Hypothalamus (tissue), 51 donors: ENCODE results near the gene ZKSCAN1.
"Not testable (repeated sequence)": the region's sequence is repeated elsewhere in the genome, so short reads cannot be mapped to it uniquely, and the experiment has no call there.

Source experiments
- DNase-seq, 51 donors: peaks; one replicate each; lab custom pipeline; 2025; lab: John Stamatoyannopoulos, UW

Gene ZKSCAN1

GRCh38 chr7:99997545-99998137 is 17.8 kb upstream of the ZKSCAN1 start:
- peak in 38 of 51 donors; percentile 6 to 60 (median 30) for DNase-seq

DNA sequence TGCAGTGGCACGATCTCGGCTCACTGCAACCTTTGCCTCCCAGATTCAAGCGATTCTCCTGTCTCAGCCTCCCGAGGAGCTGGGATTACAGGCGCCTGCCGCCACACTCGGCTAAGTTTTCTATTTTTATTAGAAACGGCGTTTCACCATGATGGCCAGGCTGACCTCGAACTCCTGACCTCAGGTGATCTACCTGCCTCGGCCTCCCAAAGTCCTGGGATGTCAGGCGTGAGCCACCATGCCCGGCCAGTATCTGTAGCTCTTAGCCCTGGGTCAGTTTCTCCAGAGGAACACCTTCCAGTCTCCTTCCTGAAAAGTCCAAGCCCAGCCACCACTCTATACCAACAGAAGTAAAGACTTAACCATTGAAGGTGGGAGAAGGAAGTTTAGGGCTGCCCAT is 15.2 kb upstream of the ZKSCAN1 start:
- DNase-seq = no peak

DNA sequence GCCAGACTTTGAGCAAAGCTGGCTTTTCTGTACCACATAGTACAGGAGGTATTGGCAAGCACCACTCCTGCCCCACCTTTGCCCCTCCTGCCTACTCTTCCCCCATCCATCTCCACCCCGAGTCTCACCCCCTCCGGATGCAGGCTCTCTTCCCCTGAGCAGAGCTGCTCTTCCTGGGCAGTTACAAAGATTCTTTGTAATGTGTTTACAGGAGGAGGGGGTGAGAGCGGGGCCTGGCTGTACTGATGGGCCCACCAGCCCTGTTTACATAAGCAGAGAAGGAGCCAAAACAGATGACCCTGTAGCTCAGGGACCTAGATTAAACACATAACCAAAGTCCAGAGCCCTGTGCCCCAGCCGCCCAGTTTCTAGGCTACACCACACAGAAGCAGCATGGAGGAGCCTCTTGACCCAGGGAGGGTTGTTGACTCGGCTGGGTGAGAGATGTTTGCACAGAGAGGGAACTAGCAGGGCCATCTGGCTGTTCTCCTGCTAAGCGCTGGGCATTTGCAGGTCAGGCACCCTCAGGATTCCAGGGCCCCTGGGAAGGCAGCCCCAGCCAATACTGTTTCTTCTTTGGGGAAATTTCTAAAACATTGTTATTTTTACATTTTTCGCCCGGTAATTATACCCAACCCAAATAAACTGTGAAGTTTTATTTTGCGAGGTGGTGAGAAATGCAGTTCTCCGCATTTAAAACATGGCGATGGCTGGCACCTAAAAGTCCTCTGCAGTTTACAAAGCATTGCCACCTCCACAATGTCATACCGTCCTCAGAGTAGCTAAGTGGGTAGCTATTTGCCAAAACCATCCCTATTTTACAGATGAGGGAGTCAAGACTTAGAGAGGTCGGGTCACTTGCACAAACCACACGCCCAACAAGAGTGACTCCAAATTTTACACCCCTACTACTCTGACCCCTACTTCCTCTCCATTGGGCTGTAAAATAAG is 11.4 kb upstream of the ZKSCAN1 start:
- peak in 40 of 51 donors; percentile 8 to 86 (median 44) for DNase-seq

GRCh38 chr7:100007887-100008286 is 7.5 kb upstream of the ZKSCAN1 start:
- no peak for DNase-seq

DNA sequence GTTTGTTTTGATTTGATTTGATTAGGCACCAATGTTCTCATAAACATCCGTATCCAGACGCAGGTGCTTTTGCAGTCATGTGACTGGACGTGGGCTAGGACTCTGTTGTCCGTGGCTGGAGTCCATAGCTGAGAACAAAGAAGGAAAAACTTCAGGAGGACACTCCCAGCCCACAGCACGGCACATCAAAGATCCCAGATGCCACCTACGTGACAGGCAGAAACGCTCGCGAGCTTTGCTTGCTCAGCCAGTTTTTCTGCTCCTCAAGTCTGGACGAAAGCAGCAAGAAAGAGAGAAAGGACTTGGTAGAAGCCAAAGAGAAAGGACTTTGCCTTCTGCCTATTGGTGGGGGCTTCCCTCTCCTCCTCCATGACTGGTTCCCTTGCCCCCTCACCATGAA is 6.9 kb upstream of the ZKSCAN1 start:
- DNase-seq = no peak

DNA sequence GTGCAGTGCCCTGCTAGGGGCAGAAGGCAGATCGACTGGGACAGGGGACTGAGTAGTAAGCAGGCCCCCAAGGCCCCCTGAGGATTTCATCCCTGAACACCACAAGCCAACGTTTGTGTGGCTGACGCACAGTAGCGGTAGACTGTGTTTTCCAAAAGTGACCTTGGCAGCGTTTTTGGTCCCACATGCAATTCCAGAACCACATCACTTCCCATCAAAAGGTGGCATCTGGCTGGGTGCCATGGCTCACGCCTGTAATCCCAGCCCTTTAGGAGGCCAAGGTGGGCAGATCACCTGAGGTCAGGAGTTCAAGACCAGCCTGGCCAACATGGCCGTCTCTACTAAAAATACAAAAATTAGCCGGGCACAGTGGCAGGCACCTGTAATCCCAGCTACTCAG is 5.4 kb upstream of the ZKSCAN1 start:
- DNase-seq = not testable (repeated sequence)

DNA sequence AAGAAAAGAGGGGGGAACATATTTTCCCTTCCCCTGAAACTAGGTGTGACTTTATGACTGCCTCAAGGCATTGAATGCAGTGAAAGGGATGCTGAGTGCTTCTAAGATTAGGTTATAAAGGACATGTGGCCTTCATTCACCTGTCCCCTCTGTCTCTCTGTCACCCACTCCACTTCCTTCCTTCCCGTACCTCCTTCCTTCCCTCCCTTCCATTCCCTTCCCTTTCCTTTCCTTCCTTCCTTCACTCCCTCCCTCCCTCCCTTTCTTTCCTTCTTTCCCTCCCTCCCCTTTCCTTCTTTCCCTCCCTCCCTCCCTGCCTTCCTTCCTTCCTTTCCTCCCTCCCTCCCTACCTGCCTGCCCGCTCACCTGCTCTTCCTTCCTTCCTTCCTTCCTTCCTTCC is 4.5 kb upstream of the ZKSCAN1 start:
- no peak for DNase-seq

GRCh38 chr7:100011516-100011915 is 3.9 kb upstream of the ZKSCAN1 start:
- no peak for DNase-seq

DNA sequence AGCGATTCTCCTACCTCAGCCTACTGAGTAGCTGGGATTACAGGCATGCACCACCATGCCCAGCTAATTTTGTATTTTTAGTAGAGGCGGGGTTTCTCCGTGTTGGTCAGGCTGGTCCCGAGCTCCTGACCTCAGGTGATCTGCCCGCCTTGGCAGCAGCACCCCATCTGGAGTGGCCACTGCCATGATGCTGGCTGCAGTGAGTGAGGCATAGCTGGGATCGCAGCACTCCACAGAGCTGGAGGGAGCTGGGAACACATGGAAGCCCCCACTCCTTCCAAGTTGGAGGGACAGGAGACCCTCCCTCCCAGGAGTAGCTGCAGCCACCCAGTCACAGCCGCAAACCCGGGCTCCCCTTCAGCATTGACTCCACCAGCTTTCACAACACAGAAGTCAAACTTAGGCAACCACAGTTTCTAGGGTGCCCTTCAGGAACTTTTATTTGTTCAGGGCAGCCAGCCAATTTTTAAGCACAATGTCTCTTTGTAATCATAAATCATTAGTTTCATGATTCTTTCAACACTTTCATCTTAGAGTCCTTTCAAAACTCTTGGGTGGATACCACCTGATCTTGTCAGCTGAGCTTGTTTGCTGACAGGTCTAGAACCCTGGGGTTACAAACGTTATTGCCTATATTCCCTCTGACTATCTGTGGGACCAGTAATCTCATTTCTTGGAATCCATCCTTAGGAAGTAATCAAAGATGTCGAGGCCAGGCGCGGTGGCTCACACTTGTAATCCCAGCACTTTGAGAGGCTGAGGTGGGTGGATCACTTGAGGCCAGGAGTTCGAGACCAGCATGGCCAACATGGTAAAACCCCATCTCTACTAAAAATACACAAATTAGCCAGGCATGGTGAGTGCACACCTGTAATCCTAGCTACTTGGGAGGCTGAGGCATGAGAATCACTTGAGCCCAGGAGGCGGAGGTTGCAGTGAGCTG is 2.7 kb upstream of the ZKSCAN1 start:
- DNase-seq = peak in 2 of 51 donors; percentile 1 to 21

GRCh38 chr7:100013328-100013676 is 2.1 kb upstream of the ZKSCAN1 start:
- no peak for DNase-seq

GRCh38 chr7:100016215-100016901 is 962 bp downstream of the ZKSCAN1 start:
- peak in 33 of 51 donors; percentile 5 to 89 (median 44) for DNase-seq

DNA sequence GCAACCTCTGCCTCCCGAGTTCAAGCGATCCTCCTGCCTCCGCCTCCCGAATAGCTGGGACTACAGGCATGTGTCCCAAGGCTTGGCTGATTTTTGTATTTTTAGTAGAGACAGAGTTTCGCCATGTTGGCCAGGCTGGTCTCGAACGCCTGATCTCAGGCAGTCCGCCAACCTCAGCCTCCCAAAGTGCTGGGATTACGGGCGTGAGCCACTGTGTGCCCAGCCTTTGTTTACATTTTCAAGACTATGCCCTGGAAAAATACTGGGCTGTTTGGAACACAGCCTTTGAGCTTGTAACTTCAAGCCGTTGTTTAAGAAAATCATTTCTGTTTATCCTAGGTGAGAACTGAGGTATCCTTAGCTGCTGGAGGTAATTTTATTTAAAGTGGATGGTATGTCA is 1.9 kb downstream of the ZKSCAN1 start:
- DNase-seq = peak in 6 of 51 donors; percentile 6 to 34 (median 6)

DNA sequence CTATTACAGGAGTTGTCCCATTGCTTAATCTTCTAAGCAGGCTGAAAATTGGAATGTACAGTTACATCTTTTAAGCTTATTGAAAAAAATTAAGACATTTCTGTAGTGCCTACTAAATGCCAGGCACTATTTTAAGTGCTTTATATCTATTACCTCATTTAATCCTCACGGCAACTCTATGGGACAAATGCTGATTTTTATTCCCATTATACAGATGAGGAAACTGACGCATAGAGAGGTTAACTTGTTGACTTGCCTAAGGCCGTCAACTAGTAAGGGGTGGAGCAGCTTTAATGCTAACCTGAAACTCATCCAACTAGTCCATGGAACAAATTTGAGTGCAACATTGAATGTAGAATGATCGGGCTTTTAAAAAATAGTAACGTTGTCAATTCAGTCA is 2.5 kb downstream of the ZKSCAN1 start:
- no peak for DNase-seq

- DNase-seq = peak in 1 of 51 donors; percentile 1
These were observed 4.5 kb downstream of the ZKSCAN1 start for GRCh38 chr7:100019908-100020307.

DNA sequence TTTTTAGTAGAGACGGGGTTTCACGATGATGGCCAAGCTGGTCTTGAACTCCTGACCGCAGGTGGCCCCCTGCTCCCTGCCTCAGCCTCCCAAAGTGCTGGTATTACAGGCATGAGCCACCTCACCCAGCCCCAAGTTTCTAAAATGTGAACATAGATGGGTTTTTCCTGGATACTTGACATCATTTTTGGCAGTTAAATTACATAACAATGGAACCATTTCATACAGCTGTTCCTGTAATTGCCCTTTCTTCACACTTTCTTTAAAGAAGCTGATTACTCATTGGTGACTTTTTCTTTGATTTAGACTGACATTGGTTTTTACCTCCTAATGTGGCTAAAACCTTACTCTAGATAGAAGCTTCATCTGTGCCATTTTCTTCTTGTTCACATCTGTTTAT is 5.9 kb downstream of the ZKSCAN1 start:
- DNase-seq = no peak

DNA sequence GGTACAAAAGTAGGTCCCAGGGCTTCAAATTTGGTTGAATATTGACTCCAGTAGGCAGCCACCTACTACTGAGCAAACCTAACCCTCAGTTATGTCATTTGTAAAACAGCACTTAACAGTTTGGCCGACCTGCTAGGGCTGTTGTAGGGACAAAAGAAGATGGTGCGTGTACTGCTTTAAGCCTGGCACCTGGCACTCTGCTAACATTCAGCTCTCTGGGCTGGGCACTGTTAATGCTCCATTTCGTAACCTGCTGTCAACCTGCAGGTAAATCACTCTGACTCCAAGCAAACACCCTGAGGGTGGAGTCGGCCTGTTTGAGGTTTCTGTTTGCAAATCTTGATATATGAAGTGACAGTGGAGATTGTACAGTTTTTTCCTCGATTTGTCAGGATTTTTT is 7.2 kb downstream of the ZKSCAN1 start:
- no peak for DNase-seq

DNA sequence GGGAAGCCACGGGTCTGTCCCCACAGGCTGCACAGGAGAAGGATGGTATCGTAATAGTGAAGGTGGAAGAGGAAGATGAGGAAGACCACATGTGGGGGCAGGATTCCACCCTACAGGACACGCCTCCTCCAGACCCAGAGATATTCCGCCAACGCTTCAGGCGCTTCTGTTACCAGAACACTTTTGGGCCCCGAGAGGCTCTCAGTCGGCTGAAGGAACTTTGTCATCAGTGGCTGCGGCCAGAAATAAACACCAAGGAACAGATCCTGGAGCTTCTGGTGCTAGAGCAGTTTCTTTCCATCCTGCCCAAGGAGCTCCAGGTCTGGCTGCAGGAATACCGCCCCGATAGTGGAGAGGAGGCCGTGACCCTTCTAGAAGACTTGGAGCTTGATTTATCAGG is 8.1 kb downstream of the ZKSCAN1 start:
- no peak for DNase-seq

DNA sequence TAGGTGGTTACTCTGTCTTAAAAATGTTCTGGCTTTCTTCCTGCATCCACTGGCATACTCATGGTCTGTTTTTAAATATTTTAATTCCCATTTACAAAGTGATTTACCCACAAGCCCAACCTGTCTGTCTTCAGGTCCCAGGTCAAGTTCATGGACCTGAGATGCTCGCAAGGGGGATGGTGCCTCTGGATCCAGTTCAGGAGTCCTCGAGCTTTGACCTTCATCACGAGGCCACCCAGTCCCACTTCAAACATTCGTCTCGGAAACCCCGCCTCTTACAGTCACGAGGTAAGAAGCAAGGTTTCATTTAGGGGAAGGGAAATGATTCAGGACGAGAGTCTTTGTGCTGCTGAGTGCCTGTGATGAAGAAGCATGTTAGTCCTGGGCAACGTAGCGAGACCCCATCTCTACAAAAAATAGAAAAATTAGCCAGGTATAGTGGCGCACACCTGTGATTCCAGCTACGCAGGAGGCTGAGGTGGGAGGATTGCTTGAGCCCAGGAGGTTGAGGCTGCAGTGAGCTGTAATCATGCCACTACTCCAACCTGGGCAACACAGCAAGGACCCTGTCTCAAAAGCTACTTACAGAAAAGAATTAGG is 8.7 kb downstream of the ZKSCAN1 start:
- no peak for DNase-seq

- no peak for DNase-seq
These were observed 11.8 kb downstream of the ZKSCAN1 start for GRCh38 chr7:100027197-100027596.

- no peak for DNase-seq
These were observed 14.2 kb downstream of the ZKSCAN1 start for GRCh38 chr7:100029596-100029995.
